Bronchial epithelial cell (primary cell): Measurements from ENCODE around the gene CHGA. TPM values are rescaled to one million over a fixed set of nuclear protein-coding genes. Genes with fewer than 3 reads are reported as not detected.
A peak's percentile ranks its signal among the peaks of the same experiment; 100 is the strongest.

Experiments
- DNase-seq: peaks from one replicate; pipeline ENCODE4 v3.0.0-alpha.2; 2010; ENCODE audit warnings: low read depth
- FAIRE-seq: peaks from 2 replicates; lab custom pipeline; 2011; peaks lifted over from hg19 to GRCh38; lab: Jason Lieb, UNC
- H3K27me3 ChIP-seq: 2 replicates; pipeline ENCODE4 v1.5.1; 2011; ENCODE audit warnings: low read length; ENCODE audit not compliant: control insufficient read depth, insufficient read depth
- H3K36me3 ChIP-seq: 2 replicates; pipeline ENCODE4 v1.5.1; 2011; ENCODE audit warnings: low read length; ENCODE audit not compliant: control insufficient read depth, insufficient read depth
- H3K4me3 ChIP-seq: 2 replicates; pipeline ENCODE4 v1.5.1; 2011; ENCODE audit warnings: mild to moderate bottlenecking, low read depth, low read length, control low read depth
- CTCF ChIP-seq: IDR thresholded peaks from 2 replicates; pipeline ENCODE4 v1.5.1; 2011; ENCODE audit warnings: mild to moderate bottlenecking, moderate library complexity, low read length, control low read depth, inconsistent platforms; ENCODE audit not compliant: insufficient read depth, severe bottlenecking
- total RNA-seq: library from RNA; depleted of rRNA; stranded (reverse); fragments of >200 nt; gene quantifications from 2 replicates; pipeline ENCODE4 v1.2.1, GENCODE V29; 2014

CHGA gene
- total RNA-seq, 1 donor from 2014 or later: not detected

- no peaks in the 10 kb centered on the region for H3K36me3 ChIP-seq
- TF ChIP-seq CTCF: no peak
- peaks cover 5% of the 10 kb centered on the region for H3K27me3 ChIP-seq
- H3K4me3 ChIP-seq: no peak overlapping the region
- no peak for FAIRE-seq
- no peak for DNase-seq
These were observed 16.5 kb upstream of the CHGA start for GRCh38 chr14:92906420-92906819.

GRCh38 chr14:92906823-92907222 lies 16.1 kb upstream of the CHGA start:
- no peaks in the 10 kb centered on the region for H3K36me3 ChIP-seq
- no peak overlapping the region for H3K4me3 ChIP-seq
- no peak for DNase-seq
- peaks cover 5% of the 10 kb centered on the region for H3K27me3 ChIP-seq
- no peak for TF ChIP-seq CTCF
- no peak for FAIRE-seq

DNA sequence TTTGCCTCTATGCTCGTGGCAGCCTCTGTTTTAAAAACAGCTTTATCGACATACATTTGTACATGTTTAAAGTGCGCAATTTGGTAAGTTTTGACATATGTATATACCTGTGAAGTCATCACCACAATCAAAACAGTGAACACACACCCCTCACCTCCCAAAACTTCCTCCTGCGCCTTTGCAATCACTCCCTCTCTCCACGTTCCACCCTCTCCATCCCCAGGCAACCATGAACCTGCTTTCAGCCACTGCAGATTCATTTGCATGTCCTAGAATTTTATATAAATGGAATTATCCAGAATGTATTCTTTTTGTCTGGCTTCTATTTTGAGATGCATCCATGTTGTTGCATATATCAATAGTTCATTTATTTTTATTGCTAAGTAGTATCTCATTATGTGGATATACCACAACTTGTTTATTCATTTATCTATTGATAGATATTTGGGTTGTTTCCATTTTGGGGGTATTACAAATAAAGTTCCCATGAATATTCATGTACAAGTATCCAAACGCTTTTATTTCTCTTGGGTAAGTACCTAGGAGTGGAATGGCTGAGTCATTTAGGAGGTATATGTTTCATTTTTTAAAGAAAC lies 15.5 kb upstream of the CHGA start:
- peaks cover 5% of the 10 kb centered on the region for H3K27me3 ChIP-seq
- FAIRE-seq: no peak
- no peak for TF ChIP-seq CTCF
- no peak for DNase-seq
- H3K4me3 ChIP-seq: no peak overlapping the region
- no peaks in the 10 kb centered on the region for H3K36me3 ChIP-seq

GRCh38 chr14:92914087-92914656 lies 8.8 kb upstream of the CHGA start:
- DNase-seq (peak; percentile 24), FAIRE-seq (no peak)
- no peaks in the 10 kb centered on the region for H3K36me3 ChIP-seq
- H3K4me3 ChIP-seq: no peak overlapping the region
- TF ChIP-seq CTCF: no peak
- no peaks in the 10 kb centered on the region for H3K27me3 ChIP-seq

DNA sequence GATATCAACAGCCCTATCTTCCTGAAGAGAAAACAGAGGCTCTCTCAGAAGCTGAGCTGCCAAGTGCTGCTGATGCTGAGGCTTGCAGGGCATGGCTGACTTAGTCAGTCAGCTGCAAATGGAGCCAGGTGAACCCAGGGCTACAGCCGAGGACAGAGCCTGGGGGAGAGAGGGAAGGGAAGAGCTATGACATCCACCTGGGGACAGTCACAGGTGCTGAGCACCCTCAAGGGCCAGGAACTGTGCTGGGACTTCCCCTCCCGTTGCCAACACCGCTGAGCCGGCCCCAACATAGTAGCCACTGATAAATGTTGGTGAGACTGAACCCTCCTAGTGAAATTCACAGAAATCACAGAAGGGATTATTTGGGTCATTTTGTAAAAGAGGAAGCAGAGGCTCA lies 6.7 kb upstream of the CHGA start:
- no peak for FAIRE-seq
- H3K36me3 ChIP-seq: no peaks in the 10 kb centered on the region
- TF ChIP-seq CTCF: no peak
- no peak overlapping the region for H3K4me3 ChIP-seq
- no peak for DNase-seq
- peaks cover 2% of the 10 kb centered on the region for H3K27me3 ChIP-seq
